ENCODE data around the gene NDUFB6.

The NDUFB6 gene

DNA sequence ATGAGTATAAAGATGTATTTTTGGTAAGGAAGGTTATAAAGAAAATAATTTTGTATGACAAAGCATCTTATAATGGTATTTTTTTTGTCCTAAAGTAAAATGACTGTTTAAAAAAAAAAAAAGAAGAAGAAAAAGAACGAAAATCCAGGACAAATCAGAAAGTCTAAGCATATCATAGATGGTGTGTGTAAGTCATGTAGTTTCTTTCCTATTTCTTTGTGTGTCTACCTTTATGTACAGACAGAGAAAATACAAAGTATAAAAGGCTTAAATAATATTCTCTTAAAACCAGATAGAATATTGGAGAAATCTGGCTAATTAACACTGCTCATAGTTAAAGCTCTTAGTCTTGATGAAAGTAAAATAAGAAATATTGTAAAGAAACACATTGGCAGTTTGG lies 54.7 kb downstream of the NDUFB6 start:
- DNase-seq (ENCODE audit: low spot score), result no peak

DNA sequence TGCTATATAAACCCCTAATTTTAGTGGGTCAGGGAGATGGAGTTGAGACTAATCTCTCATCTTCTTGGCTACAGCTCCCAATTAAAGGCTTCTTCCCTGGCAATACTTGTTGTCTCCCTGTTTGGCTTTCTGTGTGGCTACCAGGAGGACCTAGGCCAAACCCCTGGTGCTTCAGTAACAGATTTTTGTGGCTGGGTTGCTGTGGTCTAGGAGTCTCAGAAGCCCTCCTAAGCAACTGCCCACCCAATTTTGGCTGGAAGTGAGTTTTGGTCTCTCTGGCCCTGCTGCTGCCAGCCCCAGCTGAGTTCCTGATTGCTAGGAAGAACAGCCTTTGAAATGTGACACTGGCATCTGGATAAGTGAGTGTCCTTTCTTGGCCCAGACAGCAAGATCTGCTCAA lies 56.7 kb downstream of the NDUFB6 start:
- no peak for DNase-seq (ENCODE audit: low spot score)

DNA sequence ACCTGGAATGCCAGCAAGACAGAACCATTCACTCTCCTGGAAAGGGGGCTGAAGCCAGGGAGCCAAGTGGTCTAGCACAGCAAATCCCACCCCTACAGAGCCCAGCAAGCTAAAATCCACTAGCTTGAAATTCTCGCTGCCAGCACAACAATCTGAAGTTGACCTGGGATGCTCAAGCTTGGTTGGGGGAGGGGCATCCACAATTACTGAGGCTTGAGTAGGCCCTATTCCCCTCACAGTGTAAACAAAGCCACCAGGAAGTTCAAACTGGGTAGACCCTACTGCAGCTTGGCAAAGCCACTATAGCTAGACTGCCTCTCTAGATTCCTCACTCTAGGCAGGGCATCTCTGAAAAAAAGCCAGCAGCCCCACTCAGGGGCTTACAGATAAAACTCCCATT lies 64.2 kb downstream of the NDUFB6 start:
- no peak for DNase-seq (ENCODE audit: low spot score)

DNA sequence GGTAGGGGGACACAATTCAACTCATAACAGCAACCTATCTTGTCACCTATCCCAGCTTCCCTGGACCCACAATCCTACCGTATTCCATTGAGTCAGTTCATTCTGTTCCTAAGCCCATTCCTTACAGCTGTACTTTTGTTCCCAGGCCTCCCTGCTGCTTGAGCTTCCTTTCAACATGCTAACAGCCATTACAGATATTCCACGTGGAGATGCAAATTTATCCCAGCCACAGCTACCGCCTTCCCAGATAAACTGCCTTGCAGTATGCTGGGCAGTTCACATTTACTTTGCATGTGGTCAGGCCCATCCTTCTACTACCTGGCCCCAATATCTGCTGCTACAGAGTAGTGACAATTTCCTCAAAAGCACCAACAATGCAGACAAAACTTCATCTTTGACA lies 70.0 kb downstream of the NDUFB6 start:
- DNase-seq (ENCODE audit: low spot score), result no peak

Data from ecto neural progenitor cell (in vitro differentiated cells).